Upper lobe of left lung (tissue), 6 donors: ENCODE data around the gene ABCB6. TPM values are rescaled to one million over a fixed set of nuclear protein-coding genes. Genes with fewer than 3 reads are reported as not detected.

Source experiments
- ATAC-seq, 2 donors: fragments of 200-7000 bp; cut with Tn5 transposase; one replicate each; pipeline ENCODE4 v1.9.1; 2022; ENCODE audit warnings: mild to moderate bottlenecking in 2 of 2, moderate library complexity in 2 of 2; ENCODE audit not compliant: low FRiP score in 2 of 2
- DNase-seq, 2 donors: peaks; one replicate each; pipeline ENCODE4 v3.0.0-alpha.2; 2019 to 2020
- H3K27ac ChIP-seq, 4 donors: fragments of 200-600 bp; sonication (generic); one replicate each; pipeline ENCODE4 v1.5.1; 2016 to 2019
- H3K27me3 ChIP-seq, 4 donors: fragments of 200-600 bp; sonication (generic); one replicate each; pipeline ENCODE4 v1.5.1; 2017 to 2019
- H3K36me3 ChIP-seq, 4 donors: fragments of 200-600 bp; sonication (generic); one replicate each; pipeline ENCODE4 v1.5.1; 2016 to 2019
- H3K4me1 ChIP-seq, 4 donors: fragments of 200-600 bp; sonication (generic); one replicate each; pipeline ENCODE4 v1.5.1; 2018 to 2019
- H3K4me3 ChIP-seq, 4 donors: fragments of 200-600 bp; sonication (generic); one replicate each; pipeline ENCODE4 v1.5.1; 2017 to 2019; ENCODE audit warnings: mild to moderate bottlenecking in 2 of 4, moderate library complexity in 1 of 4
- H3K9me3 ChIP-seq, 4 donors: fragments of 200-600 bp; sonication (generic); one replicate each; pipeline ENCODE4 v1.5.1; 2018 to 2019
- EP300 ChIP-seq, 4 donors: sonication (generic); formaldehyde crosslinking; IDR thresholded peaks; one replicate each; pipeline ENCODE4 v1.5.1; 2017; ENCODE audit warnings: antibody characterized with exemption in 4 of 4, control low read depth in 2 of 4
- POLR2A ChIP-seq, 4 donors: fragments of 450-650 bp; IDR thresholded peaks; one replicate each; pipeline ENCODE4 v1.5.1; 2016 to 2017; ENCODE audit warnings: antibody characterized with exemption in 4 of 4, mild to moderate bottlenecking in 2 of 4
- POLR2AphosphoS5 ChIP-seq, 2 donors: sonication (generic); formaldehyde crosslinking; IDR thresholded peaks; one replicate each; pipeline ENCODE4 v1.5.1; 2017; ENCODE audit warnings: antibody characterized with exemption in 2 of 2
- WGBS, 2 donors: methylation state at CpG; one replicate each; pipeline ENCODE4 v1.1.5; 2017 to 2018; 5-methylcytosine and 5-hydroxymethylcytosine counted together
- total RNA-seq, 6 donors: library from RNA; depleted of rRNA in 4 of 6; stranded (reverse); fragments of >200 nt in 4 of 6; gene quantifications; one replicate each; pipeline versions ENCODE4 v1.1.0 to v1.2.1, GENCODE V29; 2016 to 2021
- TF ChIP-seq, protein P1 (sequence below), 6 experiments: fragments of 450-650 bp in 4 of 6; fragments of 200-600 bp in 2 of 6; sonication (generic) in 2 of 6; IDR thresholded peaks; one replicate each; pipeline ENCODE4 v1.5.1; 2016 to 2019; ENCODE audit warnings: antibody characterized with exemption in 6 of 6
- donor health status: DM: no; HTN: no; CAD: no; lungs with moderate emphysema.
- donor health status: DM: no; HTN: yes; CAD: no; lungs with severe emphysema.

Gene ABCB6
- total RNA-seq, 6 donors from 2014 or later, result 11.0 to 35.6 (median 21.9) TPM

- no peaks in the 10 kb centered on the region for H3K27me3 ChIP-seq
- H3K27ac ChIP-seq, result peak overlapping the region; percentile 91 to 98 (median 96)
- H3K4me3 ChIP-seq, result peak overlapping the region in 2 of 4 donors; percentile 80 to 95
- peaks cover 17 to 23% (median 20%) of the 10 kb centered on the region in 4 donors for H3K4me1 ChIP-seq
- H3K36me3 ChIP-seq, result peaks cover 0 to 43% (median 24%) of the 10 kb centered on the region in 4 donors
- DNase-seq, result peak in 1 of 2 donors; percentile 57
- no peak for ATAC-seq
- H3K9me3 ChIP-seq, result no peaks in the 10 kb centered on the region
- TF ChIP-seq, protein P1, sequence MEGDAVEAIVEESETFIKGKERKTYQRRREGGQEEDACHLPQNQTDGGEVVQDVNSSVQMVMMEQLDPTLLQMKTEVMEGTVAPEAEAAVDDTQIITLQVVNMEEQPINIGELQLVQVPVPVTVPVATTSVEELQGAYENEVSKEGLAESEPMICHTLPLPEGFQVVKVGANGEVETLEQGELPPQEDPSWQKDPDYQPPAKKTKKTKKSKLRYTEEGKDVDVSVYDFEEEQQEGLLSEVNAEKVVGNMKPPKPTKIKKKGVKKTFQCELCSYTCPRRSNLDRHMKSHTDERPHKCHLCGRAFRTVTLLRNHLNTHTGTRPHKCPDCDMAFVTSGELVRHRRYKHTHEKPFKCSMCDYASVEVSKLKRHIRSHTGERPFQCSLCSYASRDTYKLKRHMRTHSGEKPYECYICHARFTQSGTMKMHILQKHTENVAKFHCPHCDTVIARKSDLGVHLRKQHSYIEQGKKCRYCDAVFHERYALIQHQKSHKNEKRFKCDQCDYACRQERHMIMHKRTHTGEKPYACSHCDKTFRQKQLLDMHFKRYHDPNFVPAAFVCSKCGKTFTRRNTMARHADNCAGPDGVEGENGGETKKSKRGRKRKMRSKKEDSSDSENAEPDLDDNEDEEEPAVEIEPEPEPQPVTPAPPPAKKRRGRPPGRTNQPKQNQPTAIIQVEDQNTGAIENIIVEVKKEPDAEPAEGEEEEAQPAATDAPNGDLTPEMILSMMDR (IDR thresholded peaks at IDR 0.05), result no peak
- TF ChIP-seq EP300 (IDR thresholded peaks at IDR 0.05), result no peak
- no peak for TF ChIP-seq POLR2A (IDR thresholded peaks at IDR 0.05)
- TF ChIP-seq POLR2AphosphoS5 (IDR thresholded peaks at IDR 0.05), result no peak
- 56 to 71% methylated on average over 17 of the region's 17 CpGs for WGBS, 2 donors
These were observed 10.6 kb downstream of the ABCB6 start for GRCh38 chr2:219207884-219208740.

GRCh38 chr2:219207134-219207883 is 11.4 kb downstream of the ABCB6 start:
- Histone ChIP-seq H3K27me3 (no peaks in the 10 kb centered on the region), H3K9me3 (no peaks in the 10 kb centered on the region), H3K4me3 (peak overlapping the region; percentile 73 to 97 (median 88)), H3K36me3 (peaks cover 0 to 35% (median 19%) of the 10 kb centered on the region in 4 donors), H3K27ac (peak overlapping the region; percentile 91 to 98 (median 96)), H3K4me1 (peaks cover 17 to 23% (median 20%) of the 10 kb centered on the region in 4 donors)
- DNase-seq (no peak), ATAC-seq (no peak)
- 17 to 25% methylated on average over 13 to 21 of the region's 22 CpGs for WGBS, 2 donors
- TF ChIP-seq POLR2AphosphoS5 (IDR thresholded peaks at IDR 0.05) (no peak), EP300 (IDR thresholded peaks at IDR 0.05) (no peak), POLR2A (IDR thresholded peaks at IDR 0.05) (no peak)
- TF ChIP-seq, protein P1 (IDR thresholded peaks at IDR 0.05), result no peak

DNA sequence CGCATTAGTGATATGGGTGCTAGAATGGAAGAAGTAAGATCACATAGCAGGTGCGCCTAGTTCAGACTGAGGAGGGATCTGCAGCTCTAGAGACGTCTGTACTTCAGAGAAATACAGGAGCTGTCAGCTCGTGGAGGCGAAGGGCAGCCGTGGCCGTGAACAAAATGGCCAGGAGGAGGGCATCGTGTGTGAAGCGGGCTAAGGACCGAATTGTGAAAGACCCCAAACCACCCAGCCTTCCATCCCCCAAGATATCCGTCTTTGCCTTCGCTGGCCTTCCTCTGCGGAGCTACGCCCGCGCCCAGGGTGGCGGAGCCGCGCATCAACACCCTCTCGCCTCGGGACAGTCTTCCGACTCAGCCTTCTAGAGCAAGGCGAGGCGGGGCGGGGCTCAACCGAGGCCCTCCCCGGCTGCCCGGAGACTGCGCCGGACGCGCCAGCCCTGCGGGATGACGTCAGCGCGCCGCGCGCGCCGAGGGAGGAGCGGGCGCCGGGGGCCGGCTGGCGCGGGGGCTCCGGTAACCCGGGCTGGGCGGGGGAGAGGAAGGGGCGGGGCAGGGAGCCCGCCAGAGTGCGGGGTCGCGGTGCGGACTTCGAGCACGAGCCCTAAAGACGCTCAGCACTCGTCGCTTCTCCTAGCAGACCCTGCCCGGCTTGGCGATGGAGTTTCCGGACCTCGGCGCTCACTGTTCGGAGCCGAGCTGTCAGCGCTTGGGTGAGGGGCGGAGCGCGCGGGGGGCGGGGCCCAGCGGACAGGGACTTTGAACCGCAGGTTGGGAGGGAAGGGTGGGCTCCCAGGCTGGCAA is 12.2 kb downstream of the ABCB6 start, which contains the start of gene ZFAND2B:
TSS of gene ZFAND2B (plus strand) at position 455 of the 806 bp plus-strand sequence. CDS start at position 661, 206 bp downstream.
- H3K4me1 ChIP-seq, result peaks cover 17 to 23% (median 20%) of the 10 kb centered on the region in 4 donors
- ATAC-seq (peak; percentile 96 to 99), DNase-seq (peak; percentile 97 to 99)
- H3K27me3 ChIP-seq, result no peaks in the 10 kb centered on the region
- peaks cover 0 to 34% (median 19%) of the 10 kb centered on the region in 4 donors for H3K36me3 ChIP-seq
- no peaks in the 10 kb centered on the region for H3K9me3 ChIP-seq
- H3K4me3 ChIP-seq, result peak within 1 kb of the TSS; percentile 73 to 97 (median 88)
- peak in 3 of 4 donors; percentile 70 to 98 (median 97) for TF ChIP-seq POLR2A (IDR thresholded peaks at IDR 0.05)
- peak; percentile 92 to 98 for TF ChIP-seq POLR2AphosphoS5 (IDR thresholded peaks at IDR 0.05)
- TF ChIP-seq, protein P1 (IDR thresholded peaks at IDR 0.05), result peak; percentile 11 to 74 (median 48)
- no peak for TF ChIP-seq EP300 (IDR thresholded peaks at IDR 0.05)
- 0 to 1% methylated on average over 28 to 57 of the region's 76 CpGs for WGBS, 2 donors
- peak within 1 kb of the TSS; percentile 91 to 98 (median 96) for H3K27ac ChIP-seq

DNA sequence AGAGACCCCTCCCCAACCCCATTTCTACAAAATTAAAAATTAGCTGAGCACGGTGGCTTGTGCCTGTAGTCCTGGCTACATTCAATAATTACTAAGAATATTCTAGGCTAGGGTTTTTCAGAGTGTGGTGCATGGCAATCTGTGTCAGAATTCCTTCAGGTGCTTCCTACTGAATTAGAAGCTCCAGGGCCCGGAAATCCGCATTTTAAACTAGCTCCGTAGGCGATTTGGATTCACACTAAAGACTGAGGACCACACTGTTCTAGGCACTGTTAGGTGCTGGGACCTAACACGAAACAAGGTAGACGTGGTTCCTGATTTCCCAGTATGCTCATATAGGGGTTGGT is 12.8 kb downstream of the ABCB6 start:
- Histone ChIP-seq H3K4me3 (peak overlapping the region in 3 of 4 donors; percentile 73 to 95 (median 80)), H3K4me1 (peaks cover 17 to 23% (median 20%) of the 10 kb centered on the region in 4 donors), H3K27me3 (no peaks in the 10 kb centered on the region), H3K36me3 (peaks cover 0 to 30% (median 18%) of the 10 kb centered on the region in 4 donors), H3K9me3 (no peaks in the 10 kb centered on the region), H3K27ac (peak overlapping the region; percentile 91 to 98 (median 96))
- no peak for DNase-seq
- WGBS, 2 donors, result 11 to 21% methylated on average over 7 of the region's 7 CpGs
- ATAC-seq, result no peak
- TF ChIP-seq POLR2A (IDR thresholded peaks at IDR 0.05) (no peak), POLR2AphosphoS5 (IDR thresholded peaks at IDR 0.05) (no peak), EP300 (IDR thresholded peaks at IDR 0.05) (no peak)
- TF ChIP-seq, protein P1 (IDR thresholded peaks at IDR 0.05), result no peak
